ENCODE data around the gene LRIG1.

The LRIG1 gene

GRCh38 chr3:66354001-66354400, 146.8 kb downstream of the LRIG1 start:
- TF ChIP-seq CTCF (IDR thresholded peaks at IDR 0.05; ENCODE audit: low read depth, low read length, missing control alignments) = no peak
- no peak for DNase-seq
- Histone ChIP-seq H3K27me3 (replicated peaks) (no peaks in the 10 kb centered on the region), H3K36me3 (replicated peaks) (no peaks in the 10 kb centered on the region), H3K27ac (peak overlapping the region; percentile 70), H3K4me3 (ENCODE audit: low read depth, low read length) (no peak overlapping the region)
- in situ Hi-C loops (cut with HindIII; ENCODE audit: low pct_ligation_motif_present, low sequenced_read_pairs) = no loop called here

GRCh38 chr3:66353530-66353929, 147.3 kb downstream of the LRIG1 start:
- Histone ChIP-seq H3K36me3 (replicated peaks) (no peaks in the 10 kb centered on the region), H3K27ac (peak overlapping the region; percentile 70), H3K27me3 (replicated peaks) (no peaks in the 10 kb centered on the region), H3K4me3 (ENCODE audit: low read depth, low read length) (no peak overlapping the region)
- in situ Hi-C loops (cut with HindIII; ENCODE audit: low pct_ligation_motif_present, low sequenced_read_pairs) = no loop called here
- peak; percentile 90 for DNase-seq
- no peak for TF ChIP-seq CTCF (IDR thresholded peaks at IDR 0.05; ENCODE audit: low read depth, low read length, missing control alignments)

GRCh38 chr3:66353039-66353438, 147.8 kb downstream of the LRIG1 start:
- Histone ChIP-seq H3K27ac (peak overlapping the region; percentile 55), H3K4me3 (ENCODE audit: low read depth, low read length) (no peak overlapping the region), H3K27me3 (replicated peaks) (no peaks in the 10 kb centered on the region), H3K36me3 (replicated peaks) (no peaks in the 10 kb centered on the region)
- no peak for DNase-seq
- in situ Hi-C loops (cut with HindIII; ENCODE audit: low pct_ligation_motif_present, low sequenced_read_pairs) = no loop called here
- no peak for TF ChIP-seq CTCF (IDR thresholded peaks at IDR 0.05; ENCODE audit: low read depth, low read length, missing control alignments)

- H3K27me3 ChIP-seq (replicated peaks) = no peaks in the 10 kb centered on the region
- H3K4me3 ChIP-seq (ENCODE audit: low read depth, low read length) = no peak overlapping the region
- H3K27ac ChIP-seq = no peak overlapping the region
- in situ Hi-C loops (cut with HindIII; ENCODE audit: low pct_ligation_motif_present, low sequenced_read_pairs) = no loop called here
- DNase-seq = no peak
- no peaks in the 10 kb centered on the region for H3K36me3 ChIP-seq (replicated peaks)
- no peak for TF ChIP-seq CTCF (IDR thresholded peaks at IDR 0.05; ENCODE audit: low read depth, low read length, missing control alignments)
Measured at GRCh38 chr3:66350601-66351000, 150.2 kb downstream of the LRIG1 start.

- in situ Hi-C loops (cut with HindIII; ENCODE audit: low pct_ligation_motif_present, low sequenced_read_pairs) = no loop called here
- TF ChIP-seq CTCF (IDR thresholded peaks at IDR 0.05; ENCODE audit: low read depth, low read length, missing control alignments) = no peak
- H3K36me3 ChIP-seq (replicated peaks) = no peaks in the 10 kb centered on the region
- DNase-seq = no peak
- H3K4me3 ChIP-seq (ENCODE audit: low read depth, low read length) = no peak overlapping the region
- no peak overlapping the region for H3K27ac ChIP-seq
- H3K27me3 ChIP-seq (replicated peaks) = no peaks in the 10 kb centered on the region
Measured at GRCh38 chr3:66348704-66349103, 152.1 kb downstream of the LRIG1 start.

GRCh38 chr3:66344848-66345578, 155.8 kb downstream of the LRIG1 start:
- H3K27me3 ChIP-seq (replicated peaks) = no peaks in the 10 kb centered on the region
- no peaks in the 10 kb centered on the region for H3K36me3 ChIP-seq (replicated peaks)
- H3K4me3 ChIP-seq (ENCODE audit: low read depth, low read length) = no peak overlapping the region
- no peak for DNase-seq
- no peak for TF ChIP-seq CTCF (IDR thresholded peaks at IDR 0.05; ENCODE audit: low read depth, low read length, missing control alignments)
- in situ Hi-C loops (cut with HindIII; ENCODE audit: low pct_ligation_motif_present, low sequenced_read_pairs) = no loop called here
- no peak overlapping the region for H3K27ac ChIP-seq
